Measurements from ENCODE around the gene EFNA3.

EFNA3 gene

GRCh38 chr1:155068599-155068998 is 10.0 kb upstream of the EFNA3 start:
- DNase-seq = no peak

- DNase-seq = peak; percentile 69
These were observed 9.0 kb upstream of the EFNA3 start for GRCh38 chr1:155069551-155070157.

GRCh38 chr1:155070158-155070621 is 8.4 kb upstream of the EFNA3 start:
- peak; percentile 69 for DNase-seq

GRCh38 chr1:155070721-155071569 is 7.7 kb upstream of the EFNA3 start:
- peak; percentile 78 for DNase-seq

- no peak for DNase-seq
These were observed 6.9 kb upstream of the EFNA3 start for GRCh38 chr1:155071701-155072100.

- no peak for DNase-seq
These were observed 5.9 kb upstream of the EFNA3 start for GRCh38 chr1:155072531-155073289.

GRCh38 chr1:155073377-155074242 is 5.0 kb upstream of the EFNA3 start:
- no peak for DNase-seq

- DNase-seq = no peak
These were observed 3.1 kb upstream of the EFNA3 start for GRCh38 chr1:155075535-155075934.

GRCh38 chr1:155076371-155076770 is 2.3 kb upstream of the EFNA3 start:
- DNase-seq = no peak

- DNase-seq = no peak
These were observed 1.3 kb upstream of the EFNA3 start for GRCh38 chr1:155077346-155077745.

GRCh38 chr1:155077758-155078445 is 735 bp upstream of the EFNA3 start:
- no peak for DNase-seq

GRCh38 chr1:155079210-155079486 is 511 bp downstream of the EFNA3 start:
- DNase-seq = no peak

- no peak for DNase-seq
These were observed 1.1 kb downstream of the EFNA3 start for GRCh38 chr1:155079487-155080311.

GRCh38 chr1:155080312-155081228 is 1.9 kb downstream of the EFNA3 start:
- peak; percentile 77 for DNase-seq

- DNase-seq = no peak
These were observed 3.0 kb downstream of the EFNA3 start for GRCh38 chr1:155081472-155082300.

GRCh38 chr1:155082301-155083051 is 3.8 kb downstream of the EFNA3 start:
- DNase-seq = no peak

GRCh38 chr1:155083052-155083541 is 4.5 kb downstream of the EFNA3 start:
- DNase-seq = no peak
